Loucy (cell line): ENCODE results near the gene SCRN3.

ENCODE experiments used
- H2AFZ ChIP-seq: fragments of 200-600 bp; sonication (generic); 2 replicates; pipeline ENCODE4 v1.6.0; 2016; ENCODE audit warnings: antibody characterized with exemption, mild to moderate bottlenecking, low read length, moderate library complexity
- H3F3A ChIP-seq: fragments of 200-600 bp; 2 replicates; pipeline ENCODE4 v1.6.0; 2016; ENCODE audit warnings: antibody characterized with exemption, low read depth, mild to moderate bottlenecking
- H3K27me3 ChIP-seq: fragments of 200-600 bp; sonication (generic); 2 replicates; pipeline ENCODE4 v1.6.1; 2014; ENCODE audit warnings: low read length, mild to moderate bottlenecking; ENCODE audit not compliant: insufficient read depth, poor library complexity, severe bottlenecking
- H3K36me3 ChIP-seq: fragments of 200-600 bp; sonication (generic); 2 replicates; pipeline ENCODE4 v1.6.1; 2016; ENCODE audit warnings: low read length; ENCODE audit not compliant: insufficient read depth
- H3K4me1 ChIP-seq: fragments of 200-600 bp; sonication (generic); 2 replicates; pipeline ENCODE4 v1.5.1; 2014; ENCODE audit warnings: low read length, mild to moderate bottlenecking; ENCODE audit not compliant: insufficient read depth, poor library complexity, severe bottlenecking
- H3K4me2 ChIP-seq: fragments of 200-600 bp; sonication (generic); 2 replicates; pipeline ENCODE4 v1.6.0; 2014; ENCODE audit warnings: antibody characterized with exemption, low read length, low read depth, mild to moderate bottlenecking; ENCODE audit not compliant: poor library complexity, severe bottlenecking
- H3K4me3 ChIP-seq: fragments of 200-600 bp; sonication (generic); 2 replicates; pipeline ENCODE4 v1.5.1; 2014; ENCODE audit warnings: low read length, mild to moderate bottlenecking, mixed read lengths; ENCODE audit not compliant: poor library complexity, severe bottlenecking
- H3K79me2 ChIP-seq: fragments of 200-600 bp; sonication (generic); 2 replicates; pipeline ENCODE4 v1.6.1; 2014; ENCODE audit warnings: low read length; ENCODE audit not compliant: insufficient read depth
- H3K9ac ChIP-seq: fragments of 200-600 bp; sonication (generic); 2 replicates; pipeline ENCODE4 v1.6.0; 2014; ENCODE audit warnings: mild to moderate bottlenecking, low read depth, low read length, moderate library complexity; ENCODE audit not compliant: poor library complexity, severe bottlenecking
- H3K9me2 ChIP-seq: fragments of 200-600 bp; sonication (generic); replicated peaks from 2 replicates; pipeline ENCODE4 v1.6.1; 2016; ENCODE audit warnings: low read depth, low read length, mixed read lengths
- H3K9me3 ChIP-seq: fragments of 200-600 bp; sonication (generic); 2 replicates; pipeline ENCODE4 v1.6.1; 2014; ENCODE audit warnings: mild to moderate bottlenecking, antibody characterized with exemption, low read length, low read depth; ENCODE audit not compliant: insufficient read depth
- H4K20me1 ChIP-seq: fragments of 200-600 bp; sonication (generic); 2 replicates; pipeline ENCODE4 v1.6.0; 2014; ENCODE audit warnings: antibody characterized with exemption, low read length, mild to moderate bottlenecking; ENCODE audit not compliant: insufficient read depth, poor library complexity, severe bottlenecking
- CTCF ChIP-seq: fragments of 200-600 bp; sonication (generic); conservative IDR thresholded peaks from 2 replicates; pipeline ENCODE4 v1.5.1; 2014; ENCODE audit warnings: mild to moderate bottlenecking, antibody characterized with exemption, low read length
- EZH2phosphoT487 ChIP-seq: fragments of 200-600 bp; IDR thresholded peaks from 2 replicates; pipeline ENCODE4 v1.6.1; 2018; ENCODE audit warnings: antibody characterized with exemption, mild to moderate bottlenecking, moderate library complexity, borderline replicate concordance

SCRN3 gene

GRCh38 chr2:174446531-174446930, 51.0 kb downstream of the SCRN3 start:
- no peak overlapping the region for H3K4me2 ChIP-seq
- no peak overlapping the region for H3K4me3 ChIP-seq
- no peaks in the 10 kb centered on the region for H3K79me2 ChIP-seq
- H3K9ac ChIP-seq = no peak overlapping the region
- TF ChIP-seq EZH2phosphoT487 = no peak
- TF ChIP-seq CTCF = no peak
- H3K9me2 ChIP-seq = no peaks in the 10 kb centered on the region
- no peaks in the 10 kb centered on the region for H3K27me3 ChIP-seq
- no peak overlapping the region for H2AFZ ChIP-seq
- no peaks in the 10 kb centered on the region for H3K9me3 ChIP-seq
- H3K4me1 ChIP-seq = no peaks in the 10 kb centered on the region
- H3F3A ChIP-seq = no peaks in the 10 kb centered on the region
- H4K20me1 ChIP-seq = no peaks in the 10 kb centered on the region
- H3K36me3 ChIP-seq = no peaks in the 10 kb centered on the region

- no peak overlapping the region for H3K9ac ChIP-seq
- no peak overlapping the region for H3K4me2 ChIP-seq
- H4K20me1 ChIP-seq = no peaks in the 10 kb centered on the region
- no peaks in the 10 kb centered on the region for H3K9me2 ChIP-seq
- H3K4me1 ChIP-seq = no peaks in the 10 kb centered on the region
- H3F3A ChIP-seq = no peaks in the 10 kb centered on the region
- H2AFZ ChIP-seq = no peak overlapping the region
- H3K27me3 ChIP-seq = no peaks in the 10 kb centered on the region
- no peak for TF ChIP-seq CTCF
- no peak for TF ChIP-seq EZH2phosphoT487
- H3K4me3 ChIP-seq = no peak overlapping the region
- no peaks in the 10 kb centered on the region for H3K36me3 ChIP-seq
- H3K9me3 ChIP-seq = no peaks in the 10 kb centered on the region
- no peaks in the 10 kb centered on the region for H3K79me2 ChIP-seq
These were observed 53.5 kb downstream of the SCRN3 start for GRCh38 chr2:174449033-174449432.

GRCh38 chr2:174450021-174450816, 54.7 kb downstream of the SCRN3 start:
- no peak overlapping the region for H3K4me3 ChIP-seq
- no peak overlapping the region for H3K9ac ChIP-seq
- no peaks in the 10 kb centered on the region for H3K9me3 ChIP-seq
- TF ChIP-seq EZH2phosphoT487 = no peak
- no peak for TF ChIP-seq CTCF
- no peaks in the 10 kb centered on the region for H3F3A ChIP-seq
- no peaks in the 10 kb centered on the region for H4K20me1 ChIP-seq
- H3K27me3 ChIP-seq = no peaks in the 10 kb centered on the region
- no peaks in the 10 kb centered on the region for H3K9me2 ChIP-seq
- no peaks in the 10 kb centered on the region for H3K36me3 ChIP-seq
- no peak overlapping the region for H3K4me2 ChIP-seq
- H3K4me1 ChIP-seq = no peaks in the 10 kb centered on the region
- H2AFZ ChIP-seq = no peak overlapping the region
- H3K79me2 ChIP-seq = no peaks in the 10 kb centered on the region
